Subcutaneous adipose tissue (tissue), 4 donors: Measurements from ENCODE around the gene LDLRAD2. TPM values are rescaled to one million over a fixed set of nuclear protein-coding genes. Genes with fewer than 3 reads are reported as not detected.

Experiments
- total RNA-seq, 4 donors: library from RNA; depleted of rRNA; stranded (reverse); fragments of >200 nt; gene quantifications; one replicate each; pipeline ENCODE4 v1.1.0, GENCODE V29; 2016
- TF ChIP-seq, protein P1 (sequence below): fragments of 450-650 bp; IDR thresholded peaks from one replicate; pipeline ENCODE4 v1.5.1; 2016; ENCODE audit warnings: low read depth, mild to moderate bottlenecking, control low read depth, antibody characterized with exemption, moderate library complexity

Gene LDLRAD2
- total RNA-seq, 4 donors from 2014 or later: not detected

GRCh38 chr1:21774835-21775549, 37.1 kb upstream of the LDLRAD2 start:
- TF ChIP-seq, protein P1, sequence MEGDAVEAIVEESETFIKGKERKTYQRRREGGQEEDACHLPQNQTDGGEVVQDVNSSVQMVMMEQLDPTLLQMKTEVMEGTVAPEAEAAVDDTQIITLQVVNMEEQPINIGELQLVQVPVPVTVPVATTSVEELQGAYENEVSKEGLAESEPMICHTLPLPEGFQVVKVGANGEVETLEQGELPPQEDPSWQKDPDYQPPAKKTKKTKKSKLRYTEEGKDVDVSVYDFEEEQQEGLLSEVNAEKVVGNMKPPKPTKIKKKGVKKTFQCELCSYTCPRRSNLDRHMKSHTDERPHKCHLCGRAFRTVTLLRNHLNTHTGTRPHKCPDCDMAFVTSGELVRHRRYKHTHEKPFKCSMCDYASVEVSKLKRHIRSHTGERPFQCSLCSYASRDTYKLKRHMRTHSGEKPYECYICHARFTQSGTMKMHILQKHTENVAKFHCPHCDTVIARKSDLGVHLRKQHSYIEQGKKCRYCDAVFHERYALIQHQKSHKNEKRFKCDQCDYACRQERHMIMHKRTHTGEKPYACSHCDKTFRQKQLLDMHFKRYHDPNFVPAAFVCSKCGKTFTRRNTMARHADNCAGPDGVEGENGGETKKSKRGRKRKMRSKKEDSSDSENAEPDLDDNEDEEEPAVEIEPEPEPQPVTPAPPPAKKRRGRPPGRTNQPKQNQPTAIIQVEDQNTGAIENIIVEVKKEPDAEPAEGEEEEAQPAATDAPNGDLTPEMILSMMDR: no peak

DNA sequence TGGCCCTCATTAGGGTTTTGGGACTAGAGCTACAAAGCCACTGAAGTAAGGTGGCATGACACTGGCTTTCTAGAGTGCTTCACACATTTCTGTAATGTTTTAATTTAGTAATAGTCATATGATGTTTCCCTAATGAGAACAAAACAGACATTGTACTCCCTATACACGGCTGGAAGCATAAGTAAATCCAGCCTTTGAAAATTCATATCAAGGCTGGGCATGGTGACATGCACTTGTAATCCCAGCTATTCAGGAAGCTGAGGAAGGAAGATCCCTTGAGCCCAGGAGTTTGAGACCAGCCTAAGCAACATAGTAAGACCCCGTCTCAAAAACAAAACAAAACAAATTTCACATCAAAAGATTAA, 36.5 kb upstream of the LDLRAD2 start:
- TF ChIP-seq, protein P1: no peak

GRCh38 chr1:21775985-21776562, 36.0 kb upstream of the LDLRAD2 start:
- TF ChIP-seq, protein P1: no peak

DNA sequence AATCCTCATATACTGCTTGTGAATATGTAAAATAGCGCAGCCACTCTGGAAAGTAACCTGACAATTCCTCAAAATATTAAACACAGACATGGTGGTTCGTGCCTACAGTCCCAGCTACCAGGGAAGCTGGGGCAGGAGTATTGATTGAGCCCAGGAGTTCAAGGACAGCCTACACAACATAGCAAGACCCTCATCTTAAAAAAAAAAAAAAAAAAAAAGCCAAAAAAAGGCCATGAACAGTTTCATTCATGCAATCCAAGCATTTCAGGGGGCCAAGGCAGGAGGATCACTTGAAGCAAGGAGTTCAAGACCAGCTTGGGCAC, 33.7 kb upstream of the LDLRAD2 start:
- TF ChIP-seq, protein P1: no peak

- TF ChIP-seq, protein P1: no peak
These were observed 32.2 kb upstream of the LDLRAD2 start for GRCh38 chr1:21779613-21780521.

- TF ChIP-seq, protein P1: no peak
These were observed 30.2 kb upstream of the LDLRAD2 start for GRCh38 chr1:21781815-21782348.
